NCI-H460 (cell line): ENCODE results near the gene AGBL4. TPM values are rescaled to one million over a fixed set of nuclear protein-coding genes. Genes with fewer than 3 reads are reported as not detected.

Source experiments
- DNase-seq: peaks from one replicate; pipeline ENCODE4 v3.0.0-alpha.2; 2016; ENCODE audit warnings: low read depth; ENCODE audit errors: extremely low read depth
- total RNA-seq: library from RNA; depleted of rRNA; stranded (reverse); fragments of >200 nt; shearing (Covaris generic); gene quantifications from 2 replicates; pipeline ENCODE4 v1.2.3, GENCODE V29; 2014

AGBL4 gene
- total RNA-seq, 1 experiment from 2014 or later: not detected

DNA sequence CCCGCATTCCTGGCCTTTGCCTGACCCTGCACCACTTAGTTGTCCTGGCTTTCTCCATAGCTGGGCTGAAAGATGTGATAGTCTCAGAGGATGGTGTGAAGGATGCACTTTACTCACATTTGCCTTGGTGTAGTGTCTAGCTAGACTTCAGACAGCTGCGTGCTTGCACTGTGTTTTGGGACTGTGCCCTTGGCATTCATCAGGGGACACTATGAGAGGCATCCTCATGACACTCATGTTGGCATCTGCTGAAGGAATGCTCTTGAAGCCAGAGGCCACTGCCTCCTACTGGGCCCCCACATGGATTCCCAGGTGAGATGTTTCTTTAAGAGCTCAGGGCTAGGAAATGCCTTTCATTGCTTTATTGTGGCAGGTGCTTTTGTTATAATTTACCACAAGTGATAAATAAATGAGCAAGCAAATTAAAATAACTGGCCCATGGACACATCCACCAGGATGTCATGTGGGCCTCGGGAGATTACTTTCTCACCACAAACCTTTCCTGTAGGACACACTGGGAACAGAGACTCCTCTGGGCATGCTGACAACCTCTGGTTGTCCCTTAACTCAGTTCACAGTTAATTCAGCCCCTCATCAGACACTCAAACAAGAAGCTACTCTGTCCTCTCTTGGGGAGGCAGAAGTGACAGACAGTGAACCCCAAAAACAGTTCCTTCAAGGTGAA is 1452.3 kb downstream of the AGBL4 start:
- DNase-seq: no peak

- no peak for DNase-seq
Observed at GRCh38 chr1:48570568-48570967, 1453.2 kb downstream of the AGBL4 start.

- no peak for DNase-seq
Observed at GRCh38 chr1:48568501-48568900, 1455.3 kb downstream of the AGBL4 start.

DNA sequence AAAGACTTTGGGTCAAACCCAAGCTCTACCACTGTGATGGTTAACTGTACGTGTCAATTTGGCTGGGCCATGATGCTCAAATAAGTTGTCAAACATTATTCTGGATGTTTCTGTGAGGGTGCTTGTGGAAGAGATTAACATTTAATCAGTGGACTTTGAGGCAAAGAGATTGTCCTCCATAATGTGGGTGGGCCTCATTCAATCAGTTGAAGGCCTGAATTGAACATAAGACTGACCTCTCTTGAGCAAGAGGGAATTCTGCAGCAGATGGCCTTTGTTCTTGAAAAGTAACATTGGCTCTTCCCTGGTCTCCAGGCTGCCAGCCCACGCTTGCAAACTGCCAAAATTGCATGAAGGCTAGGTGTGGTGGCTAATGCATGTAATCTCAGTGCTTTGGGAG is 1457.3 kb downstream of the AGBL4 start:
- no peak for DNase-seq

- no peak for DNase-seq
Observed at GRCh38 chr1:48563021-48563420, 1460.7 kb downstream of the AGBL4 start.

DNA sequence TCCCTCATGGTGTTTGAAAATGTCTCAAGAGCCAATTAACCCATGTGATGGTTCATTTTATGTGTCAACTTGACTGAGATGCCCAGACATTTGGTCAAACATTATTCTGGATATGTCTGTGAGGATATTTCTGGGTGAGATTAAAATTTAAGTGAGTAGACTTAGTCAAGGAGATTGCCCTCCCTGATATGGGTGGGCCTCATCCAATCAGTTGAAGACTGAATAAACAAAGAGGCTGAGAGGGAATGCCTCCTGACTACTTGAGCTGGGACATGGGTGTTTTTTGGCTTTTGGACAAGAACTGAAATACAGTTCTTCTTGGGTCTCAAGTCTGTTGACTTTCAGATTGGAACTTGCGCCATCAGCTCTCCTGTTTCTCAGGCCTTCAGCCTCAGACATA is 1462.3 kb downstream of the AGBL4 start:
- DNase-seq: no peak

GRCh38 chr1:48560577-48560976 is 1463.2 kb downstream of the AGBL4 start:
- no peak for DNase-seq

GRCh38 chr1:48560116-48560515 is 1463.6 kb downstream of the AGBL4 start:
- no peak for DNase-seq

DNA sequence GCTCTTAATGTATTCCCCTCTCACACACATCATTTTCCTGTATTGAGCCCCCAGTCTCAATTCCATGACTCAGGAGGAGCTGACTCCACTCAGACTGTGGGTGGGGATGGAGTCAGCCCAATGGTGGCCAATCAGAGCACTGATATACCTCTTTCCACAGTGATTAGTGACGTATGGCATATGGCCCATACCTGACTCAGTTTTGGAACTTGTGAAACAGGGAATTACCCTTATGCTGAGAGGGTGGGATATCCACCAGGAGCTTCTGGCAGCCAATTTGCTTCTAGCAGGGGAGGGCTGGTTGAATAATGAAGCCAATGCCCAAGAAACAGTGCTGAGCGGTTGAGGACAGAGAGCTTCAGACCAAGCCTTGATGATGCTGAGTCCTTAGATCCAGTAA is 1465.4 kb downstream of the AGBL4 start:
- no peak for DNase-seq

DNA sequence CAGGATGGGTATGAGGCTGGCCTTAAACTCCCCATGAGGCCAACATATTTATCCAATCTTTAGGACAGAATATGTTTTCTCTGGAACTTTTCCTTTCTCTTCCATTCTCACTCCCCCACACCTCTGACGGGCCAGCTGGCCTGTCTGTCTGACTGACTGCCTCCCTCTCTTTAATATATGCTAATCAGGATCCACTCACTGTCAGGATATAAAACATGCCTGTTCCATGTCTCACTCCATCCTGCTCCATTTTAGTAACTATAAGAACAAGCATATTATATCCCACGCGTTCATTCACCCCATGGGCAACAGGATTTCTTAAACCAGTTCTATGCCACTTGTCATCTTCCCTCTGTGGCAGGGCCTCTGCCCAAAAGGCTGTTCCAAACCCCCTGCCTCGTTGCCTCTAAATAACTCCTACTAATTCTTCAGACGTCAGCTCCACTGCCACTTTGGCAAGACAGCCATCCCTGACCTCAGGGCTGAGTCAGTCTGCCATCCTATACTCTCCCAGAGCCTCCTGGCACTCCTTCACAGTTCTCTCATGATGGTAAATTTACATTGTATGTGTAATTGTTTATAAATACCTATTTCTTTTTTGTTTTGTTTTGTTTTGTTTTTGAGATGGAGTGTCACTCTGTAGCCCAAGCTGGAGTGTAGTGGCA is 1467.4 kb downstream of the AGBL4 start:
- DNase-seq: no peak

DNA sequence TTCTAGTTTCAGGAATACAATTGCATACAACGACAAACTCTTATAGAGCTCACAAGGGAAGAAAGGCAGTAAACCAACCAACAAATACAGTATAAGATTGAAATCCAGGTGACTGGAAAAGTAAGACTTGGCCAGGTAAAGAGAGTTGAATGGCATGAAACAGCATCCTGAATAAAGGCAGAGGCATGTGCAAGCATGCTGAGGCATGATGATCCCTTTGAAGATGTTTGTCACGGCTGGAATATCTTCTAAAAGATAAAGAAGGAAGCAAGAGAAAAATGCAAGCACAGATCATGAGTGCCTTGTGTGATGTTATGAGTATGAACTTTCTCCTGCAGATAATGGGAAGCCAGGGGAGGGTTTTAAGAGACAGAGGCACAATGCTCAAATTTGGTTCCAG is 1468.5 kb downstream of the AGBL4 start:
- DNase-seq: no peak

- DNase-seq: no peak
Observed at GRCh38 chr1:48552903-48553606, 1470.7 kb downstream of the AGBL4 start.

GRCh38 chr1:48552420-48552819 is 1471.3 kb downstream of the AGBL4 start:
- no peak for DNase-seq

GRCh38 chr1:48548985-48549384 is 1474.8 kb downstream of the AGBL4 start:
- DNase-seq: no peak

- DNase-seq: no peak
Observed at GRCh38 chr1:48547561-48548220, 1476.1 kb downstream of the AGBL4 start.

- no peak for DNase-seq
Observed at GRCh38 chr1:48543854-48544253, 1479.9 kb downstream of the AGBL4 start.

- DNase-seq: no peak
Observed at GRCh38 chr1:48540587-48540986, 1483.2 kb downstream of the AGBL4 start.

DNA sequence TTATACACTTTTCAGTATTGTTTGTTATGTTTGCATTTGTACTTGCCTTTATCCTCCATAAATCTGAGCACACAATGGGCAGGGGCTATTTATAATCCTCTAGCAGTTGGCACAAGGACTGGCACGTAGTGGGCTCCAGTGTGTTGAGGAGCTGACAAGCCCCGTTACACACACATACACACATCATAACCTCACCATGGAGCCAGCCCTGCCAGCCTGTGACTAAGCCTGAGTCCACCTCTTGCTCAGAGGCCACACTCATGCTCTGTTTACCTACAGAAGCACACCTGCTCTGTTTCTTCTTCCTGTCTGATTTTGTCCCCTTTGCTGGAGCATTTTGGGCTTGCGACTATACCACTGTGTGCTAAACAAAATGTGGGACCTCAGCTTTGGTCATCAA is 1487.3 kb downstream of the AGBL4 start:
- DNase-seq: no peak

GRCh38 chr1:48532976-48533375 is 1490.8 kb downstream of the AGBL4 start:
- DNase-seq: no peak

DNA sequence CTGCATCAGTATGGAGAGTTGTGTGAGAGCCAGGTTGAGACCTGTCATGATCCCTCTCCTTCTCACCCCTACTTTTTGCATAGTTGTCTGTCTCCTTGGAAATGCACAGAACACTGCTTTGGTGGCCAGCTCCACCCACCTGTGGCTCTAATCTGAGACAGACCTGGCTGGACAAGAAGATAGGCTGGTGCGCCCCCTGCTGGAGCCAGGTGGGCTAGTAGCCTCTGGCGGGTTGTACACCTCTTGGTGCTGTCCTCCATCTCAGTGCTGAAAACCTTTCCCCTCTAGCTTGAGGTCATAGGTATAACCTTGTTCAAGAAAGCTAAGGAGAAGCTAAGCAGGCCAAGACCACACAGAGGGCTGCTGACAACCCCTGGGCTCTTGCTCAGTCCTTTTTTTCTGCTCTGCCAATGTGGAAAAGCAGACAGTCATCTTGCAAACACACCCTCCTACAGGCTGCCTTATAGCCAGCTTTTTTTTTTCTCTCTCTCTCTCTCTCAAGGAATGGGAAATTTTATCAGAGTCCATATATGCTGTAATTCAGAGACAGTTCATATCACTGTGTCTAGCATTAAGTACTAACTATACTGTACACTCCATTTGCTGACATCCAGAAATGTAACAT is 1492.9 kb downstream of the AGBL4 start:
- peak; percentile 50 for DNase-seq

- no peak for DNase-seq
Observed at GRCh38 chr1:48527051-48527450, 1496.7 kb downstream of the AGBL4 start.
